NCI-H2227 (cell line): ENCODE measurements around the gene RASSF1.

Source experiments
- DNase-seq: peaks from one replicate; lab custom pipeline; 2025; ENCODE audit not compliant: unreplicated experiment; lab: John Stamatoyannopoulos, UW

The RASSF1 gene

GRCh38 chr3:50302095-50303012, 38.3 kb downstream of the RASSF1 start:
- DNase-seq, result no peak

GRCh38 chr3:50300681-50301254, 39.9 kb downstream of the RASSF1 start:
- no peak for DNase-seq

GRCh38 chr3:50299929-50300680, 40.5 kb downstream of the RASSF1 start:
- DNase-seq, result no peak

GRCh38 chr3:50299638-50299928, 41.1 kb downstream of the RASSF1 start:
- no peak for DNase-seq

GRCh38 chr3:50298836-50299637, 41.6 kb downstream of the RASSF1 start, which contains the start of the genes HYAL3 and NAA80:
Gene HYAL3 (minus strand): TSS chr3:50299405. CDS start chr3:50295602, 3,803 bp downstream.
Gene NAA80 (minus strand): TSS chr3:50299405. CDS start chr3:50297463, 1,942 bp downstream.
- DNase-seq, result peak; percentile 97

- no peak for DNase-seq
Observed at GRCh38 chr3:50297896-50298725, 42.5 kb downstream of the RASSF1 start.

GRCh38 chr3:50297384-50297775, 43.3 kb downstream of the RASSF1 start:
- DNase-seq, result no peak

GRCh38 chr3:50296721-50297383, 43.8 kb downstream of the RASSF1 start:
- DNase-seq, result no peak

GRCh38 chr3:50295553-50296431, 44.8 kb downstream of the RASSF1 start:
- DNase-seq, result no peak

- DNase-seq, result no peak
Observed at GRCh38 chr3:50294492-50295403, 45.9 kb downstream of the RASSF1 start.

GRCh38 chr3:50294089-50294488, 46.5 kb downstream of the RASSF1 start:
- DNase-seq, result no peak

GRCh38 chr3:50293079-50293801, 47.4 kb downstream of the RASSF1 start:
- DNase-seq, result no peak

- peak; percentile 96 for DNase-seq
Observed at GRCh38 chr3:50292159-50293078, 48.2 kb downstream of the RASSF1 start, which contains the start of gene IFRD2. Gene IFRD2 (minus strand): TSS chr3:50292429. CDS start chr3:50292274, 155 bp downstream.

- DNase-seq, result no peak
Observed at GRCh38 chr3:50290161-50290641, 50.4 kb downstream of the RASSF1 start.

GRCh38 chr3:50289130-50289529, 51.5 kb downstream of the RASSF1 start:
- no peak for DNase-seq
